NCI-H2171 treated with DMSO at 0.1 percent for 48 hours (cell line): ENCODE measurements around the gene HAVCR1.
"Not testable (repeated sequence)": the region's sequence is repeated elsewhere in the genome, so short reads cannot be mapped to it uniquely, and the experiment has no call there.

ENCODE experiments used
- DNase-seq: peaks from one replicate; lab custom pipeline; 2025; lab: John Stamatoyannopoulos, UW

HAVCR1 gene

GRCh38 chr5:157049605-157050004 lies 9.3 kb downstream of the HAVCR1 start:
- DNase-seq, result no peak

GRCh38 chr5:157047898-157048297 lies 11.0 kb downstream of the HAVCR1 start:
- no peak for DNase-seq

GRCh38 chr5:157047016-157047415 lies 11.9 kb downstream of the HAVCR1 start:
- DNase-seq, result not testable (repeated sequence)

GRCh38 chr5:157046041-157046440 lies 12.9 kb downstream of the HAVCR1 start:
- DNase-seq, result peak; percentile 45

- DNase-seq, result no peak
Observed at GRCh38 chr5:157045601-157046000, 13.3 kb downstream of the HAVCR1 start.

GRCh38 chr5:157038568-157039187 lies 20.2 kb downstream of the HAVCR1 start:
- no peak for DNase-seq

- DNase-seq, result not testable (repeated sequence)
Observed at GRCh38 chr5:157034106-157035072, 24.5 kb downstream of the HAVCR1 start.

GRCh38 chr5:157033071-157033583 lies 25.8 kb downstream of the HAVCR1 start:
- DNase-seq, result no peak

GRCh38 chr5:157030692-157031091 lies 28.2 kb downstream of the HAVCR1 start:
- DNase-seq, result no peak

- no peak for DNase-seq
Observed at GRCh38 chr5:157029457-157029856, 29.5 kb downstream of the HAVCR1 start.

GRCh38 chr5:157027663-157028062 lies 31.3 kb downstream of the HAVCR1 start:
- not testable (repeated sequence) for DNase-seq

GRCh38 chr5:157026789-157027424 lies 32.0 kb downstream of the HAVCR1 start:
- DNase-seq, result peak; percentile 35

GRCh38 chr5:157025093-157025698 lies 33.7 kb downstream of the HAVCR1 start:
- DNase-seq, result no peak

- DNase-seq, result no peak
Observed at GRCh38 chr5:157024208-157024959, 34.5 kb downstream of the HAVCR1 start.

GRCh38 chr5:157022024-157022423 lies 36.9 kb downstream of the HAVCR1 start:
- no peak for DNase-seq

GRCh38 chr5:157020511-157021222 lies 38.2 kb downstream of the HAVCR1 start:
- peak; percentile 8 for DNase-seq

- no peak for DNase-seq
Observed at GRCh38 chr5:157020002-157020401, 38.9 kb downstream of the HAVCR1 start.

- DNase-seq, result not testable (repeated sequence)
Observed at GRCh38 chr5:157014143-157014542, 44.8 kb downstream of the HAVCR1 start.

GRCh38 chr5:157006262-157006661 lies 52.7 kb downstream of the HAVCR1 start:
- no peak for DNase-seq

GRCh38 chr5:157004893-157005551 lies 53.9 kb downstream of the HAVCR1 start:
- DNase-seq, result no peak
